Type B pancreatic cell (in vitro differentiated cells): ENCODE measurements around the gene PDE2A. TPM values are rescaled to one million over a fixed set of nuclear protein-coding genes. Genes with fewer than 3 reads are reported as not detected.
A peak's percentile ranks its signal among the peaks of the same experiment; 100 is the strongest.

Experiments used
- DNase-seq: peaks from one replicate; pipeline ENCODE4 v3.0.0; 2021; ENCODE audit warnings: mixed read lengths; ENCODE audit not compliant: unreplicated experiment; ENCODE audit errors: extremely low spot score
- H3K27ac Mint-ChIP-seq: 2 replicates; pipeline ENCODE4 v1.8.0; 2021; ENCODE audit warnings: mild to moderate bottlenecking, mixed read lengths
- H3K27me3 Mint-ChIP-seq: 2 replicates; pipeline ENCODE4 v1.8.0; 2021; ENCODE audit warnings: mixed read lengths
- H3K36me3 Mint-ChIP-seq: 2 replicates; pipeline ENCODE4 v1.8.0; 2021; ENCODE audit warnings: mixed read lengths
- H3K4me1 Mint-ChIP-seq: one replicate; pipeline ENCODE4 v1.8.0; 2021; ENCODE audit warnings: mixed read lengths; ENCODE audit not compliant: unreplicated experiment
- H3K4me3 Mint-ChIP-seq: 2 replicates; pipeline ENCODE4 v1.8.0; 2021; ENCODE audit warnings: mild to moderate bottlenecking, mixed read lengths
- H3K9me3 Mint-ChIP-seq: 2 replicates; pipeline ENCODE4 v1.8.0; 2021; ENCODE audit warnings: mixed read lengths
- CTCF ChIP-seq: fragments of 200-600 bp; sonication (generic); conservative IDR thresholded peaks from 2 replicates; pipeline ENCODE4 v1.5.0; 2021; ENCODE audit warnings: antibody characterized with exemption, mild to moderate bottlenecking
- total RNA-seq: library from RNA; stranded (reverse); gene quantifications from 2 replicates; pipeline ENCODE4 v1.2.1, GENCODE V29; 2021; ENCODE audit warnings: low replicate concordance

Gene PDE2A
- total RNA-seq, 1 donor from 2014 or later: 2.8 TPM

- H3K4me1 Mint-ChIP-seq: no peaks in the 10 kb centered on the region
- no peak overlapping the region for H3K4me3 Mint-ChIP-seq
- H3K9me3 Mint-ChIP-seq: no peaks in the 10 kb centered on the region
- H3K27ac Mint-ChIP-seq: no peak overlapping the region
- H3K36me3 Mint-ChIP-seq: no peaks in the 10 kb centered on the region
- DNase-seq: no peak
- peaks cover 26% of the 10 kb centered on the region for H3K27me3 Mint-ChIP-seq
- TF ChIP-seq CTCF: no peak
Observed at GRCh38 chr11:72543849-72544542, 130.2 kb downstream of the PDE2A start.

GRCh38 chr11:72541257-72541974 is 132.8 kb downstream of the PDE2A start:
- Mint-ChIP-seq H3K27me3 (peaks cover 32% of the 10 kb centered on the region), H3K36me3 (no peaks in the 10 kb centered on the region), H3K9me3 (no peaks in the 10 kb centered on the region), H3K4me3 (no peak overlapping the region), H3K27ac (no peak overlapping the region), H3K4me1 (no peaks in the 10 kb centered on the region)
- no peak for DNase-seq
- no peak for TF ChIP-seq CTCF

GRCh38 chr11:72537051-72537450 is 137.2 kb downstream of the PDE2A start:
- Mint-ChIP-seq H3K27me3 (peaks cover 36% of the 10 kb centered on the region), H3K36me3 (no peaks in the 10 kb centered on the region)

GRCh38 chr11:72535194-72535547 is 139.1 kb downstream of the PDE2A start:
- Mint-ChIP-seq H3K27ac (peak overlapping the region; percentile 40), H3K36me3 (no peaks in the 10 kb centered on the region), H3K4me1 (peaks cover 9% of the 10 kb centered on the region), H3K4me3 (peak overlapping the region; percentile 13), H3K27me3 (peaks cover 24% of the 10 kb centered on the region), H3K9me3 (no peaks in the 10 kb centered on the region)
- no peak for DNase-seq
- TF ChIP-seq CTCF: peak; percentile 55

More at GRCh38 chr11:72537051-72537450, 137.2 kb downstream of the PDE2A start:
- no peak for TF ChIP-seq CTCF
- no peaks in the 10 kb centered on the region for H3K9me3 Mint-ChIP-seq
- no peak overlapping the region for H3K27ac Mint-ChIP-seq
- peaks cover 9% of the 10 kb centered on the region for H3K4me1 Mint-ChIP-seq
- no peak for DNase-seq
- no peak overlapping the region for H3K4me3 Mint-ChIP-seq

- no peaks in the 10 kb centered on the region for H3K9me3 Mint-ChIP-seq
- peak overlapping the region; percentile 13 for H3K4me3 Mint-ChIP-seq
- H3K27ac Mint-ChIP-seq: peak overlapping the region; percentile 40
- H3K36me3 Mint-ChIP-seq: no peaks in the 10 kb centered on the region
- TF ChIP-seq CTCF: no peak
- peaks cover 9% of the 10 kb centered on the region for H3K4me1 Mint-ChIP-seq
- DNase-seq: no peak
- H3K27me3 Mint-ChIP-seq: peaks cover 22% of the 10 kb centered on the region
Observed at GRCh38 chr11:72534371-72535193, 139.6 kb downstream of the PDE2A start.
